Stimulated activated CD8-positive, alpha-beta memory T cell treated with anti-CD3 and anti-CD28 coated beads, Interleukin-12 subunit alpha, Interleukin-12 subunit beta, amount 100 ng/mL, for 1 hour (primary cell): ENCODE data around the gene NIBAN1.

Source experiments
- DNase-seq: peaks from one replicate; pipeline ENCODE4 v3.0.0-alpha.2; 2020; ENCODE audit warnings: low read depth

NIBAN1 gene

DNA sequence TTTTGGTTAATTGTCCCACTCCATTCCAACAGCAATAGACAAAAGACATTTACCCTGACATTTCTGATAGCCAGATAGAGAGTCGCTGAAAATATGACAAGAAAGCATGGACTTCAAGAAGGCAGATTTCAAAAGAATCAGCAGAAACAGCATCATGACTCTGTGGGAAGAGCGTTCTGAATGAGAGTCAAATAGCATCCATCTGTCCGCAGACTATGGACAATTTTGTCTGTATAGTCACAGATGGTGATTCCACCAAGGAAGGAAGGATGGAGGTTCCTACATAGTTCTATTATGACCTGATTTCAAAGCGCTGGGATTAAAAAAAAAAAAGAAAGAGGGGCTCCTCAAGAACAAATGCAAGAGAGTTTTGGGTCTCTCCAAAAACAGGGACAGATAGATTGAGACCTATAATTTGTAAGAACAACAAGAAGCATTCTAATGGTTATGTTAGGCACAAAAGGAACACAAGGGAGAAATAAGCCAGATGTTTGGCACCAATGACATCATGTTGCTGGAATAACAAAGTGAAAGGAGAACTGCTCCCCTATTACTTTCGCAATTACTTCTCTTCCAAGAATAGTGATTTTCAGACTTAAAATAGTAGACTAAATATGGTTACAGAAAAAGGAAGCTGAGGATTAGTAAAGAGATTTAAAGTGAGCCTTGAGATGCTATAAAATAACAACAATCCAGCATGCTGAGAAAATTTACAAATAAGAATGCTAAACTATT is 28.5 kb downstream of the NIBAN1 start:
- DNase-seq, result no peak

GRCh38 chr1:184945029-184945428 is 29.3 kb downstream of the NIBAN1 start:
- no peak for DNase-seq

- no peak for DNase-seq
These were observed 30.3 kb downstream of the NIBAN1 start for GRCh38 chr1:184943998-184944397.

DNA sequence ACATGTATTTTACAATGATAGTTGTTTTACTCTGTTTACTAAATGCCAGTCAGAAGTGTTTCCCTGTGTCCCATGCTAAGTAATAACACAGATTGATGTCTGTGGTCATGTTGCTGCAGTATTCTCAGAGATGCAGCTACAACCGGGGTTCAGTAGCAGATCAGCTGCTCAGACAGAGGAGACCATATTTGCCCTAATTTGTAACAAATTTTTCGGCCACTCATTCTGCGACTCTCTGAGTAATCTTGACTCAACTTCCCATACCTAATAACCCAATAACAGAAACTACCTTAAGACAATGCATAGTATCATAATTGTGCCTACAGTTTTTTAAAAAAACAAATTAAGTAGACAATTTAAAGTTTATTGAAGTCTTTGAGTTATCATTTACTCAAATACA is 32.6 kb downstream of the NIBAN1 start:
- DNase-seq, result no peak

DNA sequence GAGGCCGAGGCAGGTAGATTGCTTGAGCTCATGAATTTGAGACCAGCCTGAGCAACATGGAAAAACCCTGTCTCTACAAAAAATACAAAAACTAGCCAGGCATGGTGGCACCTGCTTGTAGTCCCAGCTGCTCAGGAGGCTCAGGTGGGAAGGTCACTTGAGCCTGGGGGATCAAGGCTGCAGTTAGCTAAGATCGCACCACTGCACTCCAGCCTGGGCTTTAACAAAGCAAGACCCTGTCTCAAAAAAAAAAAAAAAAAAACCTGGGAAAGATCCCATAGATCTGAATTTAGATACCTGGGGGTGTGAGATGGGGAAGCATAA is 32.9 kb downstream of the NIBAN1 start:
- DNase-seq, result no peak

DNA sequence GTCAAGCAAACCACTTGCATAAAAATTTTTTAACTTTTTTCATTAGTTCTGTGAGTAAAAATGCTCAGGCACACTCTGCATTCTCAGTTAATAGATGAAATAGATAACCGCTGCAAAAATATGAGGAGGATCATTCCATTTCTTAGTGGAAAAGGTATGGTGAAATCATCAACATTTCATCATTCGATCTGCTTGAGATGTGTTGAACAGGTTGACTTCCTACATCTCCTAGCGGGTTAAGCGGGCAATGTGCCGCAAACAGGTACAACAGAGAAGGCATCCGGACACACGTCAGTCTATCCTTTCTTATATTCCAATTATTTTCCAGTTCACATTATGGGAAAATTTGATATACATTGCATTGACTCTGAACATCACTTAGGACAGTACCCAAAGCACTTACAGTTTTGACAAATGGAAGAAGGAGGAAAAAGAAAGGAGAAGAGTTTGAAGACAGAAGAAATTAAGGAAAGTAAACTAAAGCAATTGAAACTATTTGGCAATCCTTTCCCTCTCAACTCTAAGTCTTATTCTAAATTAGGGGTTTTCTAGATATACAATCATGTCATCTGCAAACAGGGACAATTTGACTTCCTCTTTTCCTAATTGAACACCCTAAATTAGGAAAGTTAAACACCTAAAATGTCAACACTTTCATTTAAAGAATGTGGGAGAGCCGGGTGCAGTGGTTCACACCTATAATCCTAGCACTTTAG is 33.5 kb downstream of the NIBAN1 start:
- no peak for DNase-seq

DNA sequence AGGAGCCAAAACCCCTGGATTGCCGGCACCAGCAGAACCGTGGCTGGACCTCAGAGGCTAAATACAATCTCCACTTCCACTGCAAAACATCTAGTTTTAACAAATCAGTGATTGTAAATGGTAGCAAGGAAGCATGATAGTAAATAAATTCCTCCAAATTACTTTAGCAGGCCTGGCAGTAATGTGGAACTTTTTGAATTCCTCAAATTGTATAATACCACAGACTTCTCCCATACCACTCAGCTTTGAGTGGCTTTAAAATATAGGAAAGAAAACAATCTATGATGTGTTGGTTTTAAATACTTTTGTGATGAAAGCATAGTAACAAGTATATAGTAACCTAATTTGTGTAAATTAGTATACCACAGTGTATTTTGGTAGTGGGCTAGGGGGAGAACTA is 34.1 kb downstream of the NIBAN1 start:
- DNase-seq, result no peak

- no peak for DNase-seq
These were observed 36.6 kb downstream of the NIBAN1 start for GRCh38 chr1:184937729-184938128.

- no peak for DNase-seq
These were observed 38.1 kb downstream of the NIBAN1 start for GRCh38 chr1:184935920-184936798.

- no peak for DNase-seq
These were observed 40.4 kb downstream of the NIBAN1 start for GRCh38 chr1:184933944-184934343.

- DNase-seq, result no peak
These were observed 42.0 kb downstream of the NIBAN1 start for GRCh38 chr1:184932319-184932718.

- DNase-seq, result no peak
These were observed 42.7 kb downstream of the NIBAN1 start for GRCh38 chr1:184931566-184931965.

DNA sequence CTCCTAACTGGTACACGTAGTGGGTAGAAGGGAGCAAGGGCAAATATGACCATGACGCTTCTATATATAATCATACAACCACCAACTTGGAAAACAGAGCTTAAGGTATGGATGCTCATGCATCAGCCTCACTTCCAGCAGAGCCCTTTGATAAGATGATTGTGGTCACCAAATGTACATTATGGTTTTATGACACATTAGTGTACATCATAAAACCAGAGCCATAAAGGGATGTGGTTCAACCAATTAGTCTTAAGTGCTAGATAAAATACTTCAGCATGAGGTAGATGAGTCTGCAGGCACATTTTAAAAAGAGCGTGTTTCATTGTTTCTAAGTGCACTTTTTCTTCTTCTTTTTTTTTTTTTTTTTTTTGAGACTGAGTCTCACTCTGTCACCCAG is 43.7 kb downstream of the NIBAN1 start:
- no peak for DNase-seq

GRCh38 chr1:184930232-184930631 is 44.1 kb downstream of the NIBAN1 start:
- no peak for DNase-seq

- no peak for DNase-seq
These were observed 44.6 kb downstream of the NIBAN1 start for GRCh38 chr1:184929711-184930202.

DNA sequence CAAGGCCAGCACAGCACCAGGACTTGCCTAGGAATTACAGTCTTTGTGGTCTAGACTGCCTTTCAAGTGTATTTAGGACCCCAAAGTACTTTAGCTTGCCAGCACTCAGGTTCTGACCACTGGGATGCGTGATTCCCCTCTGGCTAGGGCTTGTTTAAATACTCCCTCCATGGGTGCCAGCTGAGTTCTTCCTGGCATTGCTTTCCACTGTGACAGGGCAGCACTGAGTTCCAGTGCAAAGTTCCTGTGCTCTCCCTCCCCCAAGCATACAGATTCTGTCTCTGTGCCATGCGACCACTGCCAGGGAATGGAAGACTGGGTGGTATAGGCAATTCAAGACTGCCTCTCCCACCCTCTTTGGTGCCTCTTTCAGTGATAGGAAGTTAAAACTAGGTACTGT is 45.9 kb downstream of the NIBAN1 start:
- no peak for DNase-seq
